ENCODE results near the gene CPN1. TPM values are rescaled to one million over a fixed set of nuclear protein-coding genes. Genes with fewer than 3 reads are reported as not detected.

The CPN1 gene
- total RNA-seq, 1 experiment from 2014 or later = 24.9 TPM

DNA sequence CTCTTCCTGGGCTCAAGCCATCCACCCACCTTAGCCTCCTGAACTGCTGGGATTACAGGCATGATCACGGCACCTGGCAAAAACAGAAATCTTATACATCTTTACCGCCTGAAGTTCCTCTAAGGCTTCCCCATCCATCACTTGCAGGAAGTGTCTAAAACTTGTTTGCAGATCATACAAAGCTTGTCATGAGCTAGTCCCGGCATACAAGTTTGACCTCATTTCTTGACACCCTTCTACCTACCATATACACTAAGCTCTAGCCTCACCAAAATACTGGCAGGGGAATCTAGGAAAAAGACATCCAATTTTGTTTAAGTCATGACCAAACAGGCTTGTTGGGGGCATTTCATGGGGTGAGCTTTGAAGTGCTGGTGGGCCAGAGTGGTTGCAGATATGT lies 86.4 kb downstream of the CPN1 start:
- ChIA-PET POLR2A (interaction anchor here (0.6 kb wide), 1 partner anchor 47 kb away, joined by 5 read pairs; no protein-coding TSS in a partner anchor), CTCF (interaction anchor here (1.4 kb wide), 1 partner anchor 14 kb away, joined by 4 read pairs; the partner anchor contains the start of gene DNMBP)
- no peak overlapping the region for H3K4me3 ChIP-seq (ENCODE audit: low read depth, low read length)
- DNase-seq = no peak
- Mint-ChIP-seq H3K4me3 (ENCODE audit: unreplicated experiment) (no peak overlapping the region), H3K27ac (ENCODE audit: unreplicated experiment) (no peak overlapping the region), H3K36me3 (ENCODE audit: insufficient read depth, unreplicated experiment) (peaks cover 6% of the 10 kb centered on the region), H3K27me3 (ENCODE audit: insufficient read depth, unreplicated experiment) (no peaks in the 10 kb centered on the region), H3K9me3 (ENCODE audit: unreplicated experiment) (no peaks in the 10 kb centered on the region), H3K4me1 (ENCODE audit: low read depth, unreplicated experiment) (peaks cover 8% of the 10 kb centered on the region)
- intact Hi-C loops (cut with micrococcal nuclease; ENCODE audit: unreplicated experiment) = no loop called here
- H3K36me3 ChIP-seq (ENCODE audit: control insufficient read depth, insufficient read depth, low read length) = no peaks in the 10 kb centered on the region
- TF ChIP-seq, protein P1, sequence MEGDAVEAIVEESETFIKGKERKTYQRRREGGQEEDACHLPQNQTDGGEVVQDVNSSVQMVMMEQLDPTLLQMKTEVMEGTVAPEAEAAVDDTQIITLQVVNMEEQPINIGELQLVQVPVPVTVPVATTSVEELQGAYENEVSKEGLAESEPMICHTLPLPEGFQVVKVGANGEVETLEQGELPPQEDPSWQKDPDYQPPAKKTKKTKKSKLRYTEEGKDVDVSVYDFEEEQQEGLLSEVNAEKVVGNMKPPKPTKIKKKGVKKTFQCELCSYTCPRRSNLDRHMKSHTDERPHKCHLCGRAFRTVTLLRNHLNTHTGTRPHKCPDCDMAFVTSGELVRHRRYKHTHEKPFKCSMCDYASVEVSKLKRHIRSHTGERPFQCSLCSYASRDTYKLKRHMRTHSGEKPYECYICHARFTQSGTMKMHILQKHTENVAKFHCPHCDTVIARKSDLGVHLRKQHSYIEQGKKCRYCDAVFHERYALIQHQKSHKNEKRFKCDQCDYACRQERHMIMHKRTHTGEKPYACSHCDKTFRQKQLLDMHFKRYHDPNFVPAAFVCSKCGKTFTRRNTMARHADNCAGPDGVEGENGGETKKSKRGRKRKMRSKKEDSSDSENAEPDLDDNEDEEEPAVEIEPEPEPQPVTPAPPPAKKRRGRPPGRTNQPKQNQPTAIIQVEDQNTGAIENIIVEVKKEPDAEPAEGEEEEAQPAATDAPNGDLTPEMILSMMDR (IDR thresholded peaks at IDR 0.05; ENCODE audit: insufficient read depth in 1 of 2, low read depth in 1 of 2, low read length in 1 of 2, severe bottlenecking in 1 of 2, unreplicated experiment in 1 of 2) = no peak
- BruUV-seq (replicated peaks) = no TSS peak
- H3K9me3 ChIP-seq = no peaks in the 10 kb centered on the region
- H3K4me1 ChIP-seq = 0 out of 2 replicates have a peak, but pooled peaks cover 6% of the 10 kb centered on the region
- H3K27me3 ChIP-seq (replicated peaks; ENCODE audit: control insufficient read depth, insufficient read depth, low read length) = no peaks in the 10 kb centered on the region

DNA sequence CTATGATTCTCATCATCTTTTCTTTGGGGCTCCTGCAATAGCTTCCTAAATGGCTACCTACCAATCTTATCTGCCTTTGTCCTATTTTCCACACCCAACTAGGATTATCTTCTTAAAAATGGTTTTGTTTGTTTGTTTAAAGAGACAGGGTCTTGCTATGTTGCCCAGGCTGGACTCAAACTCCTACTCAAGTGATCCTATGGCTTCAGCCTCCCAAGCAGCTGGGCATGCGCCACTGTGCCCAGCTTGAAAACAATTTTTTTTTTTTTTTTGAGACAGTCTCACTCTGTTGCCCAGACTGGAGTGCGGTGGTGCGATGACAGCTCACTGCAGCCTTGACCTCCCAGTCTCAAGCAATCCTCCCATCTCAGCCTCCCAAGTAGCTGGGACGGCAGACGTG lies 86.9 kb downstream of the CPN1 start:
- TF ChIP-seq, protein P1 (IDR thresholded peaks at IDR 0.05; ENCODE audit: insufficient read depth in 1 of 2, low read depth in 1 of 2, low read length in 1 of 2, severe bottlenecking in 1 of 2, unreplicated experiment in 1 of 2) = no peak
- H3K4me3 Mint-ChIP-seq (ENCODE audit: unreplicated experiment) = no peak overlapping the region
- H3K36me3 Mint-ChIP-seq (ENCODE audit: insufficient read depth, unreplicated experiment) = peaks cover 6% of the 10 kb centered on the region
- DNase-seq = no peak
- Histone ChIP-seq H3K4me3 (ENCODE audit: low read depth, low read length) (no peak overlapping the region), H3K36me3 (ENCODE audit: control insufficient read depth, insufficient read depth, low read length) (no peaks in the 10 kb centered on the region), H3K27me3 (replicated peaks; ENCODE audit: control insufficient read depth, insufficient read depth, low read length) (no peaks in the 10 kb centered on the region), H3K4me1 (0 out of 2 replicates have a peak, but pooled peaks cover 6% of the 10 kb centered on the region), H3K9me3 (no peaks in the 10 kb centered on the region)
- ChIA-PET POLR2A (no interaction called here), CTCF (interaction anchor here (0.7 to 1.4 kb wide), 2 partner anchors 15 to 56 kb away, joined by 4 read pairs; partner anchors contain the start of gene DNMBP)
- BruUV-seq (replicated peaks) = no TSS peak
- H3K27ac Mint-ChIP-seq (ENCODE audit: unreplicated experiment) = no peak overlapping the region
- intact Hi-C loops (cut with micrococcal nuclease; ENCODE audit: unreplicated experiment) = no loop called here
- H3K4me1 Mint-ChIP-seq (ENCODE audit: low read depth, unreplicated experiment) = peaks cover 8% of the 10 kb centered on the region
- H3K27me3 Mint-ChIP-seq (ENCODE audit: insufficient read depth, unreplicated experiment) = no peaks in the 10 kb centered on the region
- no peaks in the 10 kb centered on the region for H3K9me3 Mint-ChIP-seq (ENCODE audit: unreplicated experiment)

DNA sequence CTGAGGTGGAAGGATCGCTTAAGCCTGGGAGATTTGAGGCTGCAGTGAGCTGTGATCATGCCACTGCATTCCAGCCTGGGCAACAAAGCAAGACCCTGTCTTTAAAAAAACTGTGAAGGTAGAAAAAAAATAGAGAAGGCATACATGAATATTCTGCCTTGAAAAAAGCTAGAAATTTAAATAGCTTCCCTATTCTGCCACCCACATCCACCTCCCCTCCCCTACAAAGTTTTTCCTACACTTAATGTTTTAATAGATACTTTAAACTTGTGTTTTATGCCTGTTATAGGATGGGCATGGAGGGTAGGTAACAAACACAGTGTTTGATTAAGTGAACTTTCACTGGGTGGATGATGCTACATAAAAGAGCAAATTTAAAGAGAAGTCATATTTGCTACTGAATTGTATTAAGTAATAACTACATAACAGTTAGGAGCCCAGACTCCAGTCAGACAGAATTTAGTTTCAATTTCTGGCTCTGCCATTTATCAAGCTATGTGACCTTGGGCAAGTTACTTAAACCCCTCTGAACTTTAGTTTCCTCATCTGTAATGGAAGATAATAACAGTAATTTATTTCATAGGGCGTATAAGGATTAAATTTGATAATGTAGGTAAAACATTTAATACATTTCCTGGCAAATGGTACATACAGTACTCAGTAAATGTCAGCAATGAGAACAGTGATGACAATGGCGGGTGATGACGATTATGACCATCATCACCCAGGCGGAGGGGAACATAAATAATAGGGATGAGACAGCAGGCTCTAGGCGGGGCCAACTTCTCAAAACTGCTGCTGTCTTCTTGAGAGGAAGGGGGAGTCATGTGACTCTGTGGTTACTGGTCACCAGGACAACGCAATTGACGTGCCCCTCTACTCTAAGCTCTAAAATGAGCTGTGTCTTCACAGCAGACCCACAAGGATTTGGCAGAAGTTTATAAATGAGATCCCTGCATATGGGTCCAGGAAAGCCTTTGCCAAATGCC lies 87.7 kb downstream of the CPN1 start:
- Histone ChIP-seq H3K36me3 (ENCODE audit: control insufficient read depth, insufficient read depth, low read length) (no peaks in the 10 kb centered on the region), H3K9me3 (no peaks in the 10 kb centered on the region), H3K27me3 (replicated peaks; ENCODE audit: control insufficient read depth, insufficient read depth, low read length) (no peaks in the 10 kb centered on the region), H3K4me1 (0 out of 2 replicates have a peak, but pooled peaks cover 6% of the 10 kb centered on the region), H3K4me3 (ENCODE audit: low read depth, low read length) (no peak overlapping the region)
- H3K9me3 Mint-ChIP-seq (ENCODE audit: unreplicated experiment) = no peaks in the 10 kb centered on the region
- H3K27ac Mint-ChIP-seq (ENCODE audit: unreplicated experiment) = no peak overlapping the region
- ChIA-PET POLR2A (no interaction called here), CTCF (interaction anchor here (0.7 to 1.4 kb wide), 2 partner anchors 15 to 57 kb away, joined by 4 read pairs; partner anchors contain the start of gene DNMBP)
- no peaks in the 10 kb centered on the region for H3K27me3 Mint-ChIP-seq (ENCODE audit: insufficient read depth, unreplicated experiment)
- TF ChIP-seq, protein P1 (IDR thresholded peaks at IDR 0.05; ENCODE audit: insufficient read depth in 1 of 2, low read depth in 1 of 2, low read length in 1 of 2, severe bottlenecking in 1 of 2, unreplicated experiment in 1 of 2) = no peak
- intact Hi-C loops (cut with micrococcal nuclease; ENCODE audit: unreplicated experiment) = no loop called here
- H3K36me3 Mint-ChIP-seq (ENCODE audit: insufficient read depth, unreplicated experiment) = peaks cover 6% of the 10 kb centered on the region
- BruUV-seq (replicated peaks) = no TSS peak
- DNase-seq = no peak
- peaks cover 8% of the 10 kb centered on the region for H3K4me1 Mint-ChIP-seq (ENCODE audit: low read depth, unreplicated experiment)
- H3K4me3 Mint-ChIP-seq (ENCODE audit: unreplicated experiment) = no peak overlapping the region

Other genes with a start within 250 kb of the CPN1 start
- gene DNMBP, start 71.9 kb downstream of the CPN1 start, total RNA-seq (2022) = 30.6 and 31.0 TPM in 2 replicates
- gene ERLIN1, start 104.2 kb upstream of the CPN1 start, total RNA-seq (2022) = 54.4 and 59.0 TPM in 2 replicates
- gene CHUK, start 147.7 kb upstream of the CPN1 start, total RNA-seq (2022) = 28.2 and 28.6 TPM in 2 replicates
- gene CWF19L1, start 185.8 kb upstream of the CPN1 start, total RNA-seq (2022) = 41.1 and 41.2 TPM in 2 replicates
- gene BLOC1S2, start 204.8 kb upstream of the CPN1 start, total RNA-seq (2022) = 51.9 and 52.8 TPM in 2 replicates
- 0.19 TPM in 1 of 2 replicates, not detected in the other for gene PKD2L1, start 248.4 kb upstream of the CPN1 start, total RNA-seq (2022)

Measured in Caco-2 (cell line).